Astrocyte of the cerebellum (primary cell): ENCODE data around the gene SUGT1.

Source experiments
- DNase-seq: peaks from one replicate; pipeline ENCODE4 v3.0.0-alpha.2; 2011; ENCODE audit warnings: low read depth
- H3K4me3 ChIP-seq: 2 replicates; pipeline ENCODE4 v1.5.1; 2011; ENCODE audit warnings: mild to moderate bottlenecking, low read depth, low read length, moderate library complexity
- in situ Hi-C: cut with HindIII; loops from 2 replicates; pipeline ENCODE4 v1.10.0; 2017; ENCODE audit warnings: low sequenced_read_pairs
- TF ChIP-seq, protein P1 (sequence below): IDR thresholded peaks from 2 replicates; pipeline ENCODE4 v1.5.1; 2012; ENCODE audit warnings: low read length, low read depth, moderate library complexity, mild to moderate bottlenecking; ENCODE audit errors: missing control alignments

SUGT1 gene

DNA sequence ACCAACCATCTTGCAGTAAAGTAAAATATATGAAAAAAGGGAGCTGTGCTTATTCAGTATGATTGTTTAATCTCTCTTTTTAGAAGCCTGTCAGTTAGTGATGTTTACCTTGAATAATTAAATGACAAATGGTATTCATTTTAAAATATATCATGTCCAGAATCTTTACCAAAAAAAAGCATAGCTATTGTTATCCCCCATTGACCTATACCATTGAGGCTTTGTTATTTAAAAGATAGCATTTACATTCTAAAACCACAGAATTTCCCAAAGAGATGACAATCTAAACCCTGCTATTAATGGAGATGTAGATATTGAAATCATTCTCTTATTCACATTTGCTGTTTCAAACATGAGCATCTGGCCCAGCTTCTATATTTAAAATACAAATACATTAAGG, 84.8 kb downstream of the SUGT1 start:
- in situ Hi-C loops: no loop called here
- TF ChIP-seq, protein P1, sequence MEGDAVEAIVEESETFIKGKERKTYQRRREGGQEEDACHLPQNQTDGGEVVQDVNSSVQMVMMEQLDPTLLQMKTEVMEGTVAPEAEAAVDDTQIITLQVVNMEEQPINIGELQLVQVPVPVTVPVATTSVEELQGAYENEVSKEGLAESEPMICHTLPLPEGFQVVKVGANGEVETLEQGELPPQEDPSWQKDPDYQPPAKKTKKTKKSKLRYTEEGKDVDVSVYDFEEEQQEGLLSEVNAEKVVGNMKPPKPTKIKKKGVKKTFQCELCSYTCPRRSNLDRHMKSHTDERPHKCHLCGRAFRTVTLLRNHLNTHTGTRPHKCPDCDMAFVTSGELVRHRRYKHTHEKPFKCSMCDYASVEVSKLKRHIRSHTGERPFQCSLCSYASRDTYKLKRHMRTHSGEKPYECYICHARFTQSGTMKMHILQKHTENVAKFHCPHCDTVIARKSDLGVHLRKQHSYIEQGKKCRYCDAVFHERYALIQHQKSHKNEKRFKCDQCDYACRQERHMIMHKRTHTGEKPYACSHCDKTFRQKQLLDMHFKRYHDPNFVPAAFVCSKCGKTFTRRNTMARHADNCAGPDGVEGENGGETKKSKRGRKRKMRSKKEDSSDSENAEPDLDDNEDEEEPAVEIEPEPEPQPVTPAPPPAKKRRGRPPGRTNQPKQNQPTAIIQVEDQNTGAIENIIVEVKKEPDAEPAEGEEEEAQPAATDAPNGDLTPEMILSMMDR: no peak

DNA sequence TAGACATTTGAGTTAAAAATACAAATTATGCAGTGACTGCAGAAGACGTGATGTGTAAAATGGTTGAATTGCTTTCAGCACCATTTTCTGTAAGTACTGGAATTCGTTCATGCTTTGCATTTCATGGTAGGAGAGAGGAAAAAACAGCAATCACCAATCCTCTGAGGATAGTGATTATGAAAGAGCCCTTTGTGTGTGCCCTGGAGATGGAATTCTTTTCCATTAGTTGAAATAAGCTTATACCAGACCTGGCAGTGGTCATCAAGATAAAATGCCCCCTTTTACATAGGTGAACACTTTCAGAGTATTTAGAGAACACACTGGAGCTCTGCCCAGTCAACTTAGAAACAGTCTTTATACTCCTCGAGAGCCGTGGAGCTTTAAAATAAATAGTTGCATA, 85.3 kb downstream of the SUGT1 start:
- no peak for DNase-seq
- TF ChIP-seq, protein P1: no peak
- H3K4me3 ChIP-seq: no peak overlapping the region
- in situ Hi-C loops: no loop called here

More for the DNA sequence above, 84.8 kb downstream of the SUGT1 start:
- DNase-seq: no peak
- no peak overlapping the region for H3K4me3 ChIP-seq

DNA sequence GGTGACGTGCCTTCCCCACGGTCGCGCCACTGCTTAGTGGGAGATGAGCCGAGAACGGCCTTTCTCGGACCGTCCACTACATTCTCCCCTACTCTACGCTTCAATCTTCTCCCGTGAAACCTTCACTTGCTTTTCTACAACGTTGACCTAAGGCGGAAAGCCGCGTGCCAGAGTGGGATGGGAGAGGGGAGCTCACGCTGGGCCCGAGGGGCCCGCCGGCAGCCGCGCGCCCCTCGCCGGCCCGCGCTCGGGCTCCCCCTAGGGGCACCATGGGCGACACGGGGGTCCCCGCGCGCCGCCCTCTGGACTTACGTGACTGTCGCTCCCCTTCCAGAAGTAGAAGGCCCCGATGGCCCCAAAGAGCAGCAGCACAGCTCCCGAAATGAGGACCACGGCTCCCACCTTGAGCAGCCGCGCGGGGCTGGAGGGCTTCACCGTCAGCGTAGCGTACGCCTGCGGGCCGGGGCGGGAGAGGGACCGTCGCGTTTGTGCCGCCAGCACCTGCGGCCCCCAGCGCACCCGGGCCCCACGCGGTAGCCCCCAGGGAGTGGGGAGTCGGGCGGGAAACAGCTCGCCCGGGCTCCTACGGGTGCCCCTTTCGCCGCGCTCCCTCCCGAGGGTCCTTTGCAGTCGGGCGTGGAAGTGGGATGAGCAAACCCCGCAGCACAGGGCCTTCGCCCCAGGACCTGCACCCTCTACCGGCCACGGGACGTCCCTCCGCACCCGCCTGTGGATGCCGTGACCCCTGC, 86.3 kb downstream of the SUGT1 start:
- no peak for DNase-seq
- in situ Hi-C loops: no loop called here
- peak overlapping the region; percentile 34 for H3K4me3 ChIP-seq
- TF ChIP-seq, protein P1: peak; percentile 30

DNA sequence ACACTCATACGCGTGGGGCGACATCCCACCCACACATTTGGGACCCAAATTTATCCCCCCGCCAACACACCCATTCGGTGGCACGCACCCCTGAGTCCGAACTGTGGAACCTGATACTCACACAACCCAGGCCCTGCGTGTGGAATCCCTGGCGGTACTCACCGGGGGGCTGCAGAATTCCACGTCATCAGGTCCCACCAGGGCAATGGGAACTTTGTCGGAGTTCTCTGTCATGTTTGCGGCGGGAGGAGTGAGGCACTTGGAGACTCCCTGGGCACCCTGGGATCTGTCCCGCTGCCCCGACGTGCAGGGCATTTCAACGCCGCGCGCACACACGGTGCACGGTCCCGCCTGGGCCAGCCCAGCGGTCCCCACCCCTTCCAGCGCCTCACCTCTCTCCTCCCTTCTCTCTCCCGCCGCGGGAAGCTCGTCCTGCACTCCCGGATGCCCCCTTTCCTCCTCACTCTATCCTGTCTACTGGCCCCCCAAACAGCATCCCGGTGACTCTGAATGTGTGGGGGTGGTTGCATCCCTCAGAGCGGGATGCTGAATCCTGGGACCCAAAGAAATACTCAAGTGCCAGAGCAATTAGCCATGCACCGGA, 86.9 kb downstream of the SUGT1 start, which contains the start of gene CNMD:
Gene CNMD (minus strand): TSS at position 353 of the 604 bp plus-strand sequence. CDS start 119 bp downstream, at position 234.
- TF ChIP-seq, protein P1: no peak
- peak within 1 kb of the TSS; percentile 34 for H3K4me3 ChIP-seq
- in situ Hi-C loops: no loop called here

DNA sequence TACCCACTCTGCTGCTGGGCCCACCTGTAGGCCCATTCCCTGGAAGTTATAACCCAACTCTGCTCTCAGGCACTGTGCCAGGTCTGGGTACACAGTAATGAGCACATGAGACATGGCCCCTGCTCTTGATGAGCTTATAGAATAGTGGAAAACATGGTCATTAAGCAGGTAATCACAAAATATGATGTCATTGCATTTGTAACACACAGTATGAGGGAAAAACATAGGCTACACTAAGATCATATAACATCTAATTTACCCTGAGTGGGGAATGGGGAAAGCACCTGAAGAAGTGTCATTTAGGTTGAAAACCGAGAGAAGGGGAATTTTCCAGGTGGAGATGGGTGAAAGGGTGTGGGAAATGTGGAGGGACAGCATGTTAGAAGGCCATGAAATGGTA, 90.9 kb downstream of the SUGT1 start:
- TF ChIP-seq, protein P1: no peak
- DNase-seq: no peak
- in situ Hi-C loops: no loop called here
- no peak overlapping the region for H3K4me3 ChIP-seq

More for the DNA sequence above, 86.9 kb downstream of the SUGT1 start, which contains the start of gene CNMD:
- DNase-seq: no peak

DNA sequence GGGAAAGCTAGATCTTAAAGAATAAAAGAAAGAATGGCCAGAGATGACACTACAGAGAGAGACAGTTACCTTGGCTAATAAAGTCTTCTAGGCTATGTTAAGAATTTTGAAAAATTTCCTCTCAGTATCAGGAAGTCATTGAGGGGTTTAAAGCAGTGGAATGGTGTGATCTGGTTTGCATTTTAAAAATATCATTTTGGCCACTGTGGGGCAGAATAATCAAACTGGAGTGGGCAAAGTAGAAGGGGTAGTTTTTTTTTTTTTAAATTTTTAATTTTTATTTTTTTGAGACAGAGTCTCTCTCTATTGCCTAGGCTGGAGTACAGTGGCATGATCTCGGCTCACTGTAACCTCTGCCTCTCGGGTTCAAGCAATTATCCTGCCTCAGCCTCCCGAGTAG, 91.4 kb downstream of the SUGT1 start:
- no peak for DNase-seq
- TF ChIP-seq, protein P1: no peak
- in situ Hi-C loops: no loop called here
- no peak overlapping the region for H3K4me3 ChIP-seq
